ENCODE measurements around the gene NR4A2. TPM values are rescaled to one million over a fixed set of nuclear protein-coding genes. Genes with fewer than 3 reads are reported as not detected.

NR4A2 gene
- polyA plus RNA-seq, 1 donor (not counting 4 experiments of a cell fraction or from before 2014, with no cell fraction given) = 4.5 TPM

- no peaks in the 10 kb centered on the region for H3K79me2 ChIP-seq (ENCODE audit: control insufficient read depth, insufficient read depth, low read length)
- H3K9me3 ChIP-seq (ENCODE audit: control insufficient read depth, low read depth, low read length) = no peaks in the 10 kb centered on the region
- H3K9me1 ChIP-seq (ENCODE audit: control insufficient read depth, extremely low read depth, insufficient read depth, low read length) = no peaks in the 10 kb centered on the region
- H3K9ac ChIP-seq (ENCODE audit: control insufficient read depth, extremely low read depth, insufficient read depth, low read length) = no peak overlapping the region
- no peak overlapping the region for H3K27ac ChIP-seq (ENCODE audit: control insufficient read depth, insufficient read depth, low read length)
- H3K4me3 ChIP-seq (ENCODE audit: control insufficient read depth in 2 of 3, extremely low read depth in 1 of 3, insufficient read depth in 2 of 3, low read depth in 1 of 3, low read length in 3 of 3) = no peak overlapping the region
- H4K20me1 ChIP-seq (ENCODE audit: control insufficient read depth, extremely low read depth, insufficient read depth, low read length) = no peaks in the 10 kb centered on the region
- DNase-seq (ENCODE audit: low read depth, low spot score) = no peak
- H3K4me2 ChIP-seq (ENCODE audit: control insufficient read depth, extremely low read depth, insufficient read depth, low read depth, low read length) = no peak overlapping the region
- peak overlapping the region; percentile 2 for H2AFZ ChIP-seq (ENCODE audit: control insufficient read depth, low read length)
- TF ChIP-seq CTCF (optimal IDR thresholded peaks at IDR 0.05 in 1 of 3, IDR thresholded peaks at IDR 0.05 in 1 of 3, conservative IDR thresholded peaks at IDR 0.05 in 1 of 3; ENCODE audit: extremely low read depth in 1 of 3, insufficient read depth in 2 of 3, low read length in 3 of 3) (no peak), EZH2 (IDR thresholded peaks at IDR 0.05; ENCODE audit: low read length) (no peak)
- no peak for FAIRE-seq
- H3K36me3 ChIP-seq (ENCODE audit: control insufficient read depth in 2 of 2, extremely low read depth in 1 of 2, insufficient read depth in 2 of 2, low read length in 2 of 2) = no peaks in the 10 kb centered on the region
- dilution Hi-C loops (cut with MboI; ENCODE audit: extremely low pct_ligation_motif_present, low sequenced_read_pairs) = no loop called here
- no peaks in the 10 kb centered on the region for H3K4me1 ChIP-seq (ENCODE audit: control insufficient read depth, extremely low read depth, insufficient read depth, low read length)
- H3K27me3 ChIP-seq (ENCODE audit: control insufficient read depth, extremely low read depth, insufficient read depth, low read length) = no peaks in the 10 kb centered on the region
Measured at GRCh38 chr2:156309167-156309566, 23.4 kb downstream of the NR4A2 start.

GRCh38 chr2:156306821-156307220 lies 25.7 kb downstream of the NR4A2 start:
- dilution Hi-C loops (cut with MboI; ENCODE audit: extremely low pct_ligation_motif_present, low sequenced_read_pairs) = no loop called here
- Histone ChIP-seq H3K36me3 (ENCODE audit: control insufficient read depth in 2 of 2, extremely low read depth in 1 of 2, insufficient read depth in 2 of 2, low read length in 2 of 2) (no peaks in the 10 kb centered on the region), H3K9me3 (ENCODE audit: control insufficient read depth, low read depth, low read length) (no peaks in the 10 kb centered on the region), H3K27ac (ENCODE audit: control insufficient read depth, insufficient read depth, low read length) (no peak overlapping the region), H3K4me1 (ENCODE audit: control insufficient read depth, extremely low read depth, insufficient read depth, low read length) (no peaks in the 10 kb centered on the region), H3K9ac (ENCODE audit: control insufficient read depth, extremely low read depth, insufficient read depth, low read length) (no peak overlapping the region), H3K9me1 (ENCODE audit: control insufficient read depth, extremely low read depth, insufficient read depth, low read length) (no peaks in the 10 kb centered on the region), H2AFZ (ENCODE audit: control insufficient read depth, low read length) (peak overlapping the region; percentile 20), H3K4me3 (ENCODE audit: control insufficient read depth in 2 of 3, extremely low read depth in 1 of 3, insufficient read depth in 2 of 3, low read depth in 1 of 3, low read length in 3 of 3) (no peak overlapping the region), H3K79me2 (ENCODE audit: control insufficient read depth, insufficient read depth, low read length) (no peaks in the 10 kb centered on the region), H4K20me1 (ENCODE audit: control insufficient read depth, extremely low read depth, insufficient read depth, low read length) (no peaks in the 10 kb centered on the region), H3K4me2 (ENCODE audit: control insufficient read depth, extremely low read depth, insufficient read depth, low read depth, low read length) (no peak overlapping the region), H3K27me3 (ENCODE audit: control insufficient read depth, extremely low read depth, insufficient read depth, low read length) (no peaks in the 10 kb centered on the region)
- TF ChIP-seq CTCF (optimal IDR thresholded peaks at IDR 0.05 in 1 of 3, IDR thresholded peaks at IDR 0.05 in 1 of 3, conservative IDR thresholded peaks at IDR 0.05 in 1 of 3; ENCODE audit: extremely low read depth in 1 of 3, insufficient read depth in 2 of 3, low read length in 3 of 3) (no peak), EZH2 (IDR thresholded peaks at IDR 0.05; ENCODE audit: low read length) (no peak)
- peak; percentile 17 for FAIRE-seq
- no peak for DNase-seq (ENCODE audit: low read depth, low spot score)

Data from keratinocyte (primary cell).